Measurements from ENCODE around the gene PCGF3.
"Not testable (repeated sequence)": the region's sequence is repeated elsewhere in the genome, so short reads cannot be mapped to it uniquely, and the experiment has no call there.

The PCGF3 gene

DNA sequence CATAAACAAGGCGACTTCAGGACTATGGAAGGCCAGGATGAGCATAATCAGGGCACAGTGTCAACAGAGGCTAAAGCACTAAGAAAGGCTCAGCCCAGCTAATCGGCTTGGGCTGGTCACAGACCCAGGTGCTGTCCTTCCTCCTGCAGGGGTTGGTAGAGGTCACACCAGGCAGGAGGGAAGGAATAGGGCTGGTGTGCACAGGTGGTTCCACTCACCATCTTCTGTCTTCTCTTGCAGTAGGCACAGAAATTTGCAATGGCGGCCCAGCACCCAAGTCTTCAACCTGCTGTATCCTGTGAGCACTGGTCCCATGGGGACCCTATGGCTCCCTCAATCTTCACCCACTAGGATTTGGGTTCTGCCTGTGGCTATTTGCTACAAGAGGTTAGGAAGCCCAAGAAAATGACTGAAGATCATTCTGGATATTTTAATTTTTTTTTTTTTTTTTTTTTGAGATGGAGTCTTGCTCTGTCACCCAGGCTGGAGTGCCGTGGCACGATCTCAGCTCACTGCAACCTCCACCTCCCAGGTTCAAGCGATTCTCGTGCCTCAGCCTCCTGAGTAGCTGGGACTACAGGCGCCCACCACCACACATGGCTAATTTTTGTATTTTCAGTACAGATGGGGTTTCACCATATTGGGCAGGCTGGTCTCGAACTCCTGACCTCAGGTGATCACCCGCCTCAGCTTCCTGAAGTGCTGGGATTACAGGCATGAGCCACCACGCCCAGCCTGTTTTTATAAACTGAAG is 35.6 kb upstream of the PCGF3 start:
- H3K9me3 ChIP-seq (ENCODE audit: control extremely low read depth in 1 of 5, control insufficient read depth in 4 of 5, insufficient read depth in 2 of 5, low read depth in 1 of 5, low read length in 4 of 5); H3K27ac ChIP-seq (ENCODE audit: insufficient read depth in 1 of 2, low read depth in 1 of 2, low read length in 2 of 2, poor library complexity in 1 of 2, severe bottlenecking in 2 of 2); DNase-seq; POLR2A ChIA-PET; CTCF ChIA-PET; H3K4me3 ChIP-seq (ENCODE audit: control insufficient read depth in 1 of 7, extremely low read depth in 1 of 7, insufficient read depth in 4 of 7, low read depth in 2 of 7, low read length in 6 of 7); H3K27me3 ChIP-seq (replicated peaks in 2 of 5; ENCODE audit: control insufficient read depth in 4 of 5, insufficient read depth in 5 of 5, low read length in 4 of 5): not testable (repeated sequence)
- WGBS (ENCODE audit: insufficient coverage): 97% methylated on average over 9 of the region's 11 CpGs
- Histone ChIP-seq H3K4me1 (ENCODE audit: control extremely low read depth in 1 of 4, control insufficient read depth in 4 of 4, insufficient read depth in 4 of 4, low read length in 3 of 4) (peaks cover 0 to 20% (median 12%) of the 10 kb centered on the region in 4 experiments), H3K36me3 (ENCODE audit: control insufficient read depth in 4 of 4, insufficient read depth in 4 of 4, low read length in 3 of 4) (peaks cover 4 to 26% (median 16%) of the 10 kb centered on the region in 4 experiments)

DNA sequence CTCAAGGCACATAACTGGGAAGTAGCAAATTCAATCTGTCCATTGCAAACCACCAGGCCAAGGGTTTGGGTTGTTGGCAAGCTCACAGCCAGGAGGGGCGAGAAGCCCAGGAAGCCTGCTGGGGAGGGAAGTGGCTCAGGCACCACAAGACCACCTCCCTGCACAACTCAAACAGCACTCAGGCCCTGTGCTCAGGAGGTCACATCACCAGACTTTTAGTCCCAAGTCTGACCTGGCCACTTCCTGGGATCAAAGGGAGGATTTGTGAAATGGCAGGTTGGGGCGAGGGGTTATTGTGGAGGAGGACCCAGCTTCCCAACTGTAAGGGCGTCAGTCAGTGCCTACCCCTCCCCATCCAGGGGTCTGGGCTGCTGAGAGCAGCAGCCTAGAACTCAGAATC is 33.9 kb upstream of the PCGF3 start:
- DNase-seq: no peak
- Histone ChIP-seq H3K4me3 (ENCODE audit: control insufficient read depth in 1 of 7, extremely low read depth in 1 of 7, insufficient read depth in 4 of 7, low read depth in 2 of 7, low read length in 6 of 7) (no peak overlapping the region), H3K9me3 (ENCODE audit: control extremely low read depth in 1 of 5, control insufficient read depth in 4 of 5, insufficient read depth in 2 of 5, low read depth in 1 of 5, low read length in 4 of 5) (no peaks in the 10 kb centered on the region), H3K36me3 (ENCODE audit: control insufficient read depth in 4 of 4, insufficient read depth in 4 of 4, low read length in 3 of 4) (peaks cover 4 to 26% (median 16%) of the 10 kb centered on the region in 4 experiments), H3K27me3 (replicated peaks in 2 of 5; ENCODE audit: control insufficient read depth in 4 of 5, insufficient read depth in 5 of 5, low read length in 4 of 5) (no peaks in the 10 kb centered on the region), H3K27ac (ENCODE audit: insufficient read depth in 1 of 2, low read depth in 1 of 2, low read length in 2 of 2, poor library complexity in 1 of 2, severe bottlenecking in 2 of 2) (no peak overlapping the region), H3K4me1 (ENCODE audit: control extremely low read depth in 1 of 4, control insufficient read depth in 4 of 4, insufficient read depth in 4 of 4, low read length in 3 of 4) (peaks cover 0 to 32% (median 19%) of the 10 kb centered on the region in 4 experiments)
- ChIA-PET POLR2A (no interaction called here), CTCF (interaction anchor here (0.7 to 2.2 kb wide), 3 partner anchors 9 to 70 kb away, joined by 3 to 5 read pairs (median 3); no protein-coding TSS in a partner anchor)
- WGBS (ENCODE audit: insufficient coverage): 100% methylated on average over 1 of the region's 3 CpGs

DNA sequence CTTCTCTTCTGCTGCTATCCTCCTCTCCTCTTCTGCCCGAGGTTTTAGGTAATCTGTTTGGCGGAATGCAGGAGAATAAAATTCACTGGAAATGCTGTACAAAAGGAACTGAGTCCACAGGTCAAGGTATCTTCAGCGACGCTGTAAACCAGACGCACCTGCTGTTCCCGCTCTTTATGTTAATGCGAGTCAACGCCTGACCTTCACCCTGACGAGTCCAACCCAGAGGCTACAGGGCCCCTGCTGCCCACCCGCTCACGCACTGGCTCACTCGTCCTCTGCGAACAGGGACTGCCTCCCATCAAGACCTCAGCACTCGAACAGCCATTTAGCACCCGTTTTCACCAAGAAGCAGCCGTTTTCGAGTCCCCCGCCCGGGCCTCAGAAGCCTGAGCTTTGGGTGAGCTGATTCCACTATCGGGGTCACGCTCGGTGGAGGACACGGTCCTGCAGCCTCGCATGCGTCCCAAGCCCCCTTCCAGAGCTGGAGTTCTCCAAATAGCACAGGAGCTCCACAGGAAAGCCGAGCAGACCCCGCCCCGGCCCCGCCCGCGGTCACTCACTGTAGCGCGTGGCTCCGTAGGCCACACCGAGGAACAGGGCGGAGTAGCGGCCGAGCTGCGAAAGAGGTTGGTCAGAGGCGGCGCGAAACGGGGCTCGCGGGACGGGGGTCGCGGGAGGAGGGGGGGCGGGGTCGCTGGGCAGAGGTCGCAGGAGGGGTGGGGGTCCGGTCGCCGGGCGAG is 32.1 kb upstream of the PCGF3 start:
- ChIA-PET POLR2A (interaction anchor here (0.6 kb wide), 1 partner anchor 18 kb away, joined by 4 read pairs; no protein-coding TSS in a partner anchor), CTCF (interaction anchor here (0.9 to 2.6 kb wide), 7 partner anchors 8 to 430 kb away, joined by 3 to 8 read pairs (median 4); no protein-coding TSS in a partner anchor)
- peaks cover 0 to 32% (median 19%) of the 10 kb centered on the region in 4 experiments for H3K4me1 ChIP-seq (ENCODE audit: control extremely low read depth in 1 of 4, control insufficient read depth in 4 of 4, insufficient read depth in 4 of 4, low read length in 3 of 4)
- H3K36me3 ChIP-seq (ENCODE audit: control insufficient read depth in 4 of 4, insufficient read depth in 4 of 4, low read length in 3 of 4): peaks cover 4 to 26% (median 16%) of the 10 kb centered on the region in 4 experiments
- no peaks in the 10 kb centered on the region for H3K27me3 ChIP-seq (replicated peaks in 2 of 5; ENCODE audit: control insufficient read depth in 4 of 5, insufficient read depth in 5 of 5, low read length in 4 of 5)
- peak overlapping the region in 1 of 2 experiments; percentile 73 for H3K27ac ChIP-seq (ENCODE audit: insufficient read depth in 1 of 2, low read depth in 1 of 2, low read length in 2 of 2, poor library complexity in 1 of 2, severe bottlenecking in 2 of 2)
- H3K4me3 ChIP-seq (ENCODE audit: control insufficient read depth in 1 of 7, extremely low read depth in 1 of 7, insufficient read depth in 4 of 7, low read depth in 2 of 7, low read length in 6 of 7): peak overlapping the region; percentile 53 to 93 (median 70)
- WGBS (ENCODE audit: insufficient coverage): 12% methylated on average over 49 of the region's 55 CpGs
- DNase-seq: no peak
- no peaks in the 10 kb centered on the region for H3K9me3 ChIP-seq (ENCODE audit: control extremely low read depth in 1 of 5, control insufficient read depth in 4 of 5, insufficient read depth in 2 of 5, low read depth in 1 of 5, low read length in 4 of 5)

DNA sequence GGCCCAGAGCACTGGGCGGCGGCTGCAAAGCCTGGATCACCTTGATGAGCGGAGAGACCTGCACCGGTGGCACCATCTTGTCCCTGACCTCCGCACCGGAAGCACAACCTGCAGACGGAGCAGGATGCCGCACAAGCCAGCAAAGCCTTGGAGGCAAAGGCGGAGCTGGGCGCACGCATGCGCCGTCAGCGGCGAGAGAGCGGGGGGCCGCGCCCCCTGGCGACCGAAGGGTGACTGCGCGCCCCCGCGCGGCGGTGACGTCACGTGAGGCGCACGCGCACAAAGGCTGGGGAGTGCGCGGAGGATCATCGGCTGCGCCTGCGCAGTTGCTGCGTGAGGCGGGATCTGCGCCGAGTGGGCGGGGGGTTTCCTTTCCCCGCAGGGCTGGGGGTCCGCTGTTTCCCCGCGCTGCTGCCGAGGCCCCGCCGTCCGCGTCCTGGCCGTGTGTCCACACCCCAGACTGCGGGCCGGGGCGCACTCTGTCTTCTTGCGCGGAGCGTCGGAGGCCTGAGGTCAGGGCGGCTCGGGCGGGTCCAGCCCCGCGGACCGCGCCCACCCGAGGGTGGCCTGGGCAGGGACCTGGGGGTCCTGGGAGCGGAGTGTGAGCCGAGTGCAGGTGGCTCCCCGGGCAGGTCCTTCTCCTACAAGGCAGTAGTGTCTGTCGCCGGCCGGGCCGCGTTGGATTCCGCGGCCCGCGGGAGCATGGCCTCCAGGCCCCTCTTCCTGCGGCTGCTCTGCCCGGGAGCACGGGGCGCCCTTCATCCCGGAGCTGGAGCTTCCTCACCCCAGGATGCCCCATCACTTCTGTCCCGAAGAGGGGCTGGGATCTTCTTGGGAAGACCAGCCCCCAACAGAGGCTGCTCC is 31.2 kb upstream of the PCGF3 start, which contains the start of the genes ATP5ME and MYL5:
Gene ATP5ME, minus strand, starts transcription at position 105 of the 864 bp plus-strand sequence. Its CDS starts 29 bp downstream, at position 76.
Gene MYL5, plus strand, starts transcription at position 371 of the 864 bp plus-strand sequence. CDS start 3,485 bp downstream, outside the sequence.
- DNase-seq: peak; percentile 94 to 98 (median 97)
- H3K9me3 ChIP-seq (ENCODE audit: control extremely low read depth in 1 of 5, control insufficient read depth in 4 of 5, insufficient read depth in 2 of 5, low read depth in 1 of 5, low read length in 4 of 5): no peaks in the 10 kb centered on the region
- POLR2A ChIA-PET: interaction anchor here (0.5 to 0.7 kb wide), 3 partner anchors 10 to 677 kb away, joined by 3 to 5 read pairs (median 4); no protein-coding TSS in a partner anchor
- peaks cover 4 to 26% (median 16%) of the 10 kb centered on the region in 4 experiments for H3K36me3 ChIP-seq (ENCODE audit: control insufficient read depth in 4 of 4, insufficient read depth in 4 of 4, low read length in 3 of 4)
- CTCF ChIA-PET: interaction anchor here (0.7 to 2.6 kb wide), 7 partner anchors 9 to 431 kb away, joined by 3 to 8 read pairs (median 4); no protein-coding TSS in a partner anchor
- peak within 1 kb of the TSS; percentile 92 to 94 for H3K27ac ChIP-seq (ENCODE audit: insufficient read depth in 1 of 2, low read depth in 1 of 2, low read length in 2 of 2, poor library complexity in 1 of 2, severe bottlenecking in 2 of 2)
- peak within 1 kb of the TSS; percentile 65 to 93 (median 84) for H3K4me3 ChIP-seq (ENCODE audit: control insufficient read depth in 1 of 7, extremely low read depth in 1 of 7, insufficient read depth in 4 of 7, low read depth in 2 of 7, low read length in 6 of 7)
- no peaks in the 10 kb centered on the region for H3K27me3 ChIP-seq (replicated peaks in 2 of 5; ENCODE audit: control insufficient read depth in 4 of 5, insufficient read depth in 5 of 5, low read length in 4 of 5)
- peaks cover 0 to 32% (median 19%) of the 10 kb centered on the region in 4 experiments for H3K4me1 ChIP-seq (ENCODE audit: control extremely low read depth in 1 of 4, control insufficient read depth in 4 of 4, insufficient read depth in 4 of 4, low read length in 3 of 4)
- WGBS (ENCODE audit: insufficient coverage): under 1% methylated on average over 76 of the region's 84 CpGs

DNA sequence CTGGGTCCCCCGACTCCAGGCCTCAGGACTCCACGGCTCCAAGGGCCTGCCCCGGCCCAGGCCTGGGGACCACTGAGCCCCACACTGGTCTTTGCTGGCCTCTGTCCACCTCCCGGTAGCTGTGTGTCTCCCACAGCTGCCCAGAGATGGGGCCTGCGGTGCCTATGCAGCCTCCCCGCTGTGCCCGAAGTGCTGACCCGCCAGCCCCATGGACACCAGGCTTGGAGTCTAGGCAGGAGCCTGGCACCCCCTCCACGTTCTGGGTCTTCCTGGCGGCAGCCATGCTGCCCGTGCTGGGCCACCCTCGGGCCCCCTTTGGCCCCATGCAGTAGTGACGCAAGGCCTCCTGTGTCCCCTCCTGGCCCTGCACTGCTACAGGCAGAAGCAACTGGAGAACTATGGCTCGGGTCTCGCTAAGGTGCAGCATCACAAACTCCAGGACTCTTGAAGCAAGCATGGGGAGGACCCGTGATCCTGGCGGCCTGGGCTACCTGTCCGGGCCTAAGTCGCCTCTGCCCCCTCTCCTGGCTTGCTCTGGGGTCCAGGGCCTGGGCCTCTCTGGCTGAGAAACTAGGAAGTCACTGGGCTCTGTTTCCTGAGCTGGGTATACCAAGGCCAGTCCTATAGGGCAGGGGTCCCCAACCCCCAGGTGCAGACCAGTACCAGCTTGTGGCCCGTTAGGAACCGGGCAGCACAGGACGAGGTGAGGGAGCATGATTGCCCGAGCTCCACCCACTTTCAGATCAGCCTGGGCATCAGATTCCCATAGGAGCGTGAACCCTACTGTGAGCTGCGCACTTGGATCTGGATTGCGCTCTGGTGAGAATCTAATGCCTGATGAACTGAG is 30.4 kb upstream of the PCGF3 start:
- H3K9me3 ChIP-seq (ENCODE audit: control extremely low read depth in 1 of 5, control insufficient read depth in 4 of 5, insufficient read depth in 2 of 5, low read depth in 1 of 5, low read length in 4 of 5): no peaks in the 10 kb centered on the region
- peak in 2 of 3 donors; percentile 54 to 68 for DNase-seq
- peaks cover 0 to 32% (median 21%) of the 10 kb centered on the region in 4 experiments for H3K4me1 ChIP-seq (ENCODE audit: control extremely low read depth in 1 of 4, control insufficient read depth in 4 of 4, insufficient read depth in 4 of 4, low read length in 3 of 4)
- WGBS (ENCODE audit: insufficient coverage): 68% methylated on average over 25 of the region's 26 CpGs
- POLR2A ChIA-PET: no interaction called here
- no peaks in the 10 kb centered on the region for H3K27me3 ChIP-seq (replicated peaks in 2 of 5; ENCODE audit: control insufficient read depth in 4 of 5, insufficient read depth in 5 of 5, low read length in 4 of 5)
- peak overlapping the region; percentile 65 to 93 (median 84) for H3K4me3 ChIP-seq (ENCODE audit: control insufficient read depth in 1 of 7, extremely low read depth in 1 of 7, insufficient read depth in 4 of 7, low read depth in 2 of 7, low read length in 6 of 7)
- CTCF ChIA-PET: interaction anchor here (0.5 to 2.6 kb wide), 5 partner anchors 10 to 161 kb away, joined by 3 to 6 read pairs (median 3); no protein-coding TSS in a partner anchor
- peak overlapping the region; percentile 92 to 94 for H3K27ac ChIP-seq (ENCODE audit: insufficient read depth in 1 of 2, low read depth in 1 of 2, low read length in 2 of 2, poor library complexity in 1 of 2, severe bottlenecking in 2 of 2)
- peaks cover 4 to 24% (median 16%) of the 10 kb centered on the region in 4 experiments for H3K36me3 ChIP-seq (ENCODE audit: control insufficient read depth in 4 of 4, insufficient read depth in 4 of 4, low read length in 3 of 4)

All from common myeloid progenitor, CD34-positive (primary cell).